GM12864 (cell line): Measurements from ENCODE around the gene BMERB1.

Experiments
- DNase-seq: peaks from one replicate; pipeline ENCODE4 v3.0.0-alpha.2; 2011; ENCODE audit warnings: low read depth
- H3K4me3 ChIP-seq: 2 replicates; pipeline ENCODE4 v1.5.1; 2011; ENCODE audit warnings: mild to moderate bottlenecking, low read depth, low read length, control low read depth
- TF ChIP-seq, protein P1 (sequence below): IDR thresholded peaks from 2 replicates; pipeline ENCODE4 v1.5.1; 2011; ENCODE audit warnings: low read depth, mild to moderate bottlenecking, moderate library complexity, low read length, control low read depth, inconsistent platforms; ENCODE audit errors: missing control alignments

BMERB1 gene

DNA sequence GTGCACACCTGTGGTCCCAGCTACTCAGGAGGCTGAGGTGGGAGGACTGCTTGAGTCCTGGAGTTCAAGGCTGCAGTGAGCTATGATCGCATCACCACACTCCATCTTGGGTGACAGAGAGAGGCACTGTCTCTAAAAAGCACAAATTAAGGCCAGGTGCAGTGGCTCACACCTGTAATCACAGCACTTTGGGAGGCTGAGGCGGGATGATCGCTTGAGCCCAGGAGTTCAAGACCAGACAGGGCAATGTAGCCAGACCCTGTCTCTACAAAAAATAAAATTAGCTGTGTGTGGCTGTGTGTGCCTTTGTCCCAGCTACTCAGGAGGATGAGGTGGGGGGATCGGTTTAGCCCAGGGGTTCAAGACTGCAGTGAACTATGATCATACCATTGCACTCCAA lies 81.6 kb downstream of the BMERB1 start:
- no peak for DNase-seq
- H3K4me3 ChIP-seq, result no peak overlapping the region
- TF ChIP-seq, protein P1, sequence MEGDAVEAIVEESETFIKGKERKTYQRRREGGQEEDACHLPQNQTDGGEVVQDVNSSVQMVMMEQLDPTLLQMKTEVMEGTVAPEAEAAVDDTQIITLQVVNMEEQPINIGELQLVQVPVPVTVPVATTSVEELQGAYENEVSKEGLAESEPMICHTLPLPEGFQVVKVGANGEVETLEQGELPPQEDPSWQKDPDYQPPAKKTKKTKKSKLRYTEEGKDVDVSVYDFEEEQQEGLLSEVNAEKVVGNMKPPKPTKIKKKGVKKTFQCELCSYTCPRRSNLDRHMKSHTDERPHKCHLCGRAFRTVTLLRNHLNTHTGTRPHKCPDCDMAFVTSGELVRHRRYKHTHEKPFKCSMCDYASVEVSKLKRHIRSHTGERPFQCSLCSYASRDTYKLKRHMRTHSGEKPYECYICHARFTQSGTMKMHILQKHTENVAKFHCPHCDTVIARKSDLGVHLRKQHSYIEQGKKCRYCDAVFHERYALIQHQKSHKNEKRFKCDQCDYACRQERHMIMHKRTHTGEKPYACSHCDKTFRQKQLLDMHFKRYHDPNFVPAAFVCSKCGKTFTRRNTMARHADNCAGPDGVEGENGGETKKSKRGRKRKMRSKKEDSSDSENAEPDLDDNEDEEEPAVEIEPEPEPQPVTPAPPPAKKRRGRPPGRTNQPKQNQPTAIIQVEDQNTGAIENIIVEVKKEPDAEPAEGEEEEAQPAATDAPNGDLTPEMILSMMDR, result no peak

DNA sequence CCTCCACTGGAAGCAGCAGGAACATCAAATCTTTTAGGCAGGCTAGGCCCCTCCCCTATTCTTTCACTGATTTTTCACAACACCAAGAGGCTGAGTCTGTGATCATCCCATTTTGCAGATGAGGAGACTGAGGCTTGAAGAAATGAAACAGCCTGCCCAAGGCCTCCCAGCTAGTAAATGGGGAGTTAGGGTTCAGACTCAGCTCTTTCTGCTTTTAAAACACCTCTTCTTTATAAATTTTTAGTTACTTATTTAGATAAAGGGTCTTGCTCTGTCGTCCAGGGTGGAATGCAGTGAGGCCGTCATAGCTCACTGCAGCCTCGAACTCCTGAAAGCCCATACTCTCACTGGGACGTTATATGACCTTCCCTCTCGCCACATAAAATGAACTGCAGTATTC lies 82.2 kb downstream of the BMERB1 start:
- TF ChIP-seq, protein P1, result no peak
- no peak for DNase-seq
- H3K4me3 ChIP-seq, result no peak overlapping the region

DNA sequence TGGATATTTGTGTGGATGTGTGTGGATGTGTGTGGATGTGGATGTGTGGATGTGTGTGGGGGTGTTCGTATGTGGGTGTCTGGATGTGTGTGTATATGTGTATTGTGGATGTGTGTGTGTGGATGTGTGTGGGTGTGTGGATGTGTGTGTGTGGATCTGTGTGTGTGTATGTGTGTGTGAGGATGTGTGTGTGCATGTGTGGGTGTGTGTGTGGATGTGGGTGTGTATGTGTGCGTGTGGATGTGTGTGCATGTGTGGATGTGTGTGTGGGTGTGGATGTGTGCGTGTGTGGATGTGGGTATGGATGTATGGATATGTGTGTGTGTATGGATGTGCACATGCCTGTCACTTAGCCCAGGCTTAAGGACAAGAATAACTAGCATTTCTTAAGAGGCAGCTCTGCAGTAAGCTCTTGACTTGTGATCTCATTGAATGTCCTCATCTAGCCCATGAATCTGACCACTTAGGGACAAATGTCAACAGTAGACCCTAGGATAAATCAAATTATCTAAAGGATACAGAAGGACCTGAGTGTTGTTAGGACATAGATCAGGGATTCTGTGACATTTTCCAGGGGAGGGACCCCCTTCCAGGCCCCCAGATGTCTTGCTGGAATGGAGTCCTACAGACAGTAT lies 83.5 kb downstream of the BMERB1 start:
- H3K4me3 ChIP-seq, result no peak overlapping the region
- TF ChIP-seq, protein P1, result no peak
- no peak for DNase-seq

DNA sequence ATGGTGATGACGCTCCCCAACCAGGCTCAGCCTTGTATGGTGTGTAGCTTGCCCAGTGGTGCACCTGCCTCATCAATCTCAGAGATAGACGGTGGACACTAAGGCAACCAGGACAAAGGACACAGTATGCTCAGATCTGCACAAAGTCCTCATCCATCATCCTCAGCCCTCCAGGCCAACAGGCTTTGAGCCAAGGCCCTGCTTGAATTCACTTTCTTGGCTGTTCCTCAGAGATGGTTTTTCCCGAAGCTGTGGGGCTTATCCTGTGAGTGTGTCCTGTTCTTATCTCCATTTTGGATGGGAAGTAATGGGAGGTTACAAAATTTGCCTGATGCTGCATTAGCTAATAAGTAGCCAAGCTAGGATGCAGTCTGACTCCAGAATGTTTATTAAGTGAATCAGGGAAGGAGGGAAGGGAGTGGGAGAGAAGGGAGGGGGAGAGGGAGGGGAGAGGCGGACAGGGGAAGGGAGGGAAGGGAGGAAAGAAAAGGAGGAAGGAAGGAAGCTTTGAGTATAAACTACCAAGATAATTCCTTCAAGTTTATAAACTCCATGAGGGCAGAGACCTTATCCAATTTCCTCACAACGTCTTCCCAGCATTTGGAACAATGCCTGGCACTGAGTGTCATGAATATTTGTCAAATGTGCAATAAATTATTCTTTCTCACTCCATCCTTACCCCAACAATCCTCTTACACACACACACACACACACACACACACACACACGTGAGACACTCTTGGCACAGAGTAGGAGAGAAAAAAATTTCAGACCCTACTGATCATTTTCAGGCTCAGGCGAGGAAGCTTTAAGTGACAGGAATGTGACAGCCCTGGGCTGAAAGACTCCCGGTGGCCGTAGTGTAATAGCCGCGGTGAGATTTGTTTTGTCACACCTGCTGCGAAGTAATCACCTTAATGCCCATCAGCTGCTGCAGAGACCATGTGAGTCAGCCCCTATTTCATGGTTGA lies 84.3 kb downstream of the BMERB1 start:
- H3K4me3 ChIP-seq, result no peak overlapping the region
- DNase-seq, result no peak
- TF ChIP-seq, protein P1, result no peak

DNA sequence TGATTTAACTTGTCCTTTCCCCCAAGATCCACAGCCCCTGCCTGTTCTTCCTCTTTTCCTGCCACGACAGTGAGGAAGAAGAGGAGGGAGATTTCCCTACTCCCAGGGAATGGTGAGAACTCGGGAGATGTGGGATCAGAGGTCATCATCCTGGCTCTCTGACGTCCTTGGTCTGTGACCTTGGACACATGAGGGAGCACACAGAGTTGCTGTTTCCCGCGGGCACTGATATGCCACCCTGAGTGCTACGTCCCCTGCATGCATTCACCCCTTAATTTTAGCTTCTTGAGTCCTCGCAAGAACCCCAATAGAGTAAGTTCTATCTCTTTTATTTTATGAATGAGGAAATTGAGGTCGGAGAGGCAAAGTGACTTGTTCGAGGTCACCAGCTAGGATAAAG lies 85.4 kb downstream of the BMERB1 start:
- no peak for DNase-seq
- no peak overlapping the region for H3K4me3 ChIP-seq
- TF ChIP-seq, protein P1, result no peak

DNA sequence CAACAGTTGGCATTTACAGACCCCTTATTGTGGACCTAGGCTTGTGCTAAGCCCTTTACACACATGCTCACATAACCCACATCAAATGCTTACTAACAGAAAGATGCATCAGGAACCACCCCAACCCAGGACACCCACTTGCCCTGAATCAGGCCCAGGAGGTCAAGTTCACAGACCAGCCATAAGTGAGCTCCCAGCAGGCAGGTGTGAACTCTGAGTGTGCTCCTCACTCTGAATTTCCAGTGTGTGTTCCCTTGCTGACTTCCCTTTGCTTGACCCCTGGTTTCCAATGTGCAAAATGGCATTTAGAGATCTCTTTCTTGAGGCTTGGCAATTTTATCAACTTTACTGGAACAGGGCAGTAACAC lies 87.0 kb downstream of the BMERB1 start:
- TF ChIP-seq, protein P1, result no peak
- no peak for DNase-seq
- H3K4me3 ChIP-seq, result no peak overlapping the region
